Hepatic stellate cell (primary cell): Measurements from ENCODE around the gene NR1I3.
A peak's percentile ranks its signal among the peaks of the same experiment; 100 is the strongest.
"Not testable (repeated sequence)": the region's sequence is repeated elsewhere in the genome, so short reads cannot be mapped to it uniquely, and the experiment has no call there.

ENCODE experiments used
- DNase-seq: peaks from one replicate; pipeline ENCODE4 v3.0.0; 2011; ENCODE audit warnings: low spot score

Gene NR1I3

DNA sequence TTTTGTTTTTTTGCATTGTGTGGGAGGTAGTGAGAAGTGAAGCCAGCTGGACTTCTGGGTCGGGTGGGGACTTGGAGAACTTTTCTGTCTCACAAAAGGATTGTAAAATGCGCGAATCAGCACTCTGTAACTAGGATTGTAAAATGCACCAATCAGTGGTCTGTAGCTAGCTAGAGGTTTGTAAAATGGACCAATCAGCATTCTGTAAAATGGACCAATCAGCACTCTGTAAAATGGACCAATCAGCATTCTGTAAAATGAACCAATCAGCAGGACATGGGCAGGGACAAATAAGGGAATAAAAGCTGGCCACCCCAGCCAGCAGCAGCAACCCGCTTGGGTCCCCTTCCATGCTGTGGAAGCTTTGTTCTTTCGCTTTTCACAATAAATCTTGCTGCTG lies 12.1 kb upstream of the NR1I3 start:
- not testable (repeated sequence) for DNase-seq

DNA sequence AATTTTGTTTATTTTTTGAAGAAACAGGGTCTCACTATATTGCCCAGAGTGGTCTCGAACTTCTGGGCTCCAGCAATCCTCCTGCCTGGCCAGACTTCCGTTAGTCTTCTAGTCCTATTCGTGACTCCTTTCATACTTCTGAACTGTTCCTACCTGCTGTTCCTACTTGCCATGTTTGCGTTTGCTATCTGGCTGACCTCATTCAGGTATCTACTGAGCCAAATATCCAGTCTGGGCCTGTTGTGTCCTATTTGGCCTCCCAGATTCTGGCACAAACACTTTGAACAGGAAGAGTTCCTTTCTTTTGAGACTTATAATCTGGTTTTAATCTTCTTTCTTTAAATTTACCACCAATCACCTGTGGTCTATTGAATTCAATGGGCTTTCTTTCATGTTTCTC lies 6.9 kb upstream of the NR1I3 start:
- no peak for DNase-seq

DNA sequence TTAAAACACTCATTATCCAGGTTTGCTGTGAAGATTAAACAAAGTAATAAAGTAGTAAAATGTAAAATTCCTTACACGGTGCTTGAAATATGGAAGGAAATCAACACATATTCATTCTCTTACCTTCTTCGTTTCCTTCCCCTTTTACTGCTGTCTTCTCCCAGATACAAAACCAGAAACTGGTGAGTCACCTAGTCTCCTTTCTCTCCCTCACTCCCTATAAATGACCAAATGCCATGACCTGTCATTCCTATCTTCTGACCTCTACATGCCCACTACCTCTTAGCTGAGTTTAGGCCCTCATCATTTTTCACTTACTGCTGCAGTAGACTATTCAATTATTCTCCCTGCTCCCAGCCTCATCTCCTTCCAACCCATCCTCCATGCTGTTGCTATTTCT lies 4.3 kb upstream of the NR1I3 start:
- DNase-seq: no peak

DNA sequence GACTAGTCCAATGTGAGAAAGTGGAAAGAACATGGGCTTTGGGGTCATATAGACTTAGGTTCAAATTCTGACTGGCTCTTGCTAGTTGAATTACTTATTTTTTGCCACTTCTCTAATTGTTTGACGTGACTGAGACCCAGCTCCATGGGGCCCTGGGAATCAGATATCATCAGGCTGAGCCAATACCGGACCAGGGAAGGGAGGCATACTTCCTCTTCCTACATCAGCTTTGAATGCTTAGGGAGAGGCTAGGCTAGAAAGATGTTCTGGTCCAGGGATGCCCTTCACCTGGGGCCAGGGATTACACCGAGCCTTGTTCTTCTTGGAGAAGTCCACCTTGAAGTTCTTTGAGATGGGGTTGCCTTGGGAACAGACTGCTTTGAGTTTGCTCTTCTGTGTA lies 3.7 kb upstream of the NR1I3 start:
- DNase-seq: no peak

DNA sequence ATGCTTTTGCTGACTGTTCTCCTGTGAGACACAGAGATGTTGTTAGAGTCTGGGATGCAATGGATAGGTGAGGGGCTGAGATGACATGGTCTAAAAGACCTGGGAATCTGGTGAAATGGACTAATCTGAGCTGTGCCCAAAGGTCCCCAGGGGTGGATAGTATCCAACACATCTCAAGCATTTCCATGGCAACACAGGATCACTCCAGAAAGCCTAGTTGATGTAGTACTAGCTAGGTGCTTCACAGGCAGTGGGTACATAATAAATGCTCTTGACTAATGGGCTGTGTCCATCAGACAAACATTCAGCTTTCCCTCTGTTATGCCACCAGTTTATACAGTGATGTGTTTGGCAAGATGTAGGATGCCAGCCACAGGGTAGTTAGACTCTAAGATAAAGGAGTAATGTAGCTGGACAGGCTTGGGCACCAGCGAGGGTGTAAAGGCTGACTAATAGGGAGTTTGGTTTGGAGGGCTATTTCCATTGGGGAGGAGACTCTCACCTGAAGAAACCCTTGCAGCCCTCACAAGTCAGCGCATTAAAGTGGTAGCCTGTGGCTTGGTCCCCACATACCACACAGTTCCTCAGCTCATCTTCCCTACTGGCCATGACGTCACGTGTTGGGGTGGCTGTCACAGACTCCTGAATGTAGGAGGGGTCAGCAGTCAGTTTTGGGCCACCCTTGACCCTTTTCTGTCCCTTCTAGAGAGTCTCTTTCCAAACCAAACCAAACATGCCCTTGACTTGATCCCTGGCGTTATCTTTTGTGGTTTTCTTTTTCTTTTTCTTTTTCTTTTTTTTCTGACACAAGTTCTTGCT lies 1.8 kb downstream of the NR1I3 start:
- no peak for DNase-seq

DNA sequence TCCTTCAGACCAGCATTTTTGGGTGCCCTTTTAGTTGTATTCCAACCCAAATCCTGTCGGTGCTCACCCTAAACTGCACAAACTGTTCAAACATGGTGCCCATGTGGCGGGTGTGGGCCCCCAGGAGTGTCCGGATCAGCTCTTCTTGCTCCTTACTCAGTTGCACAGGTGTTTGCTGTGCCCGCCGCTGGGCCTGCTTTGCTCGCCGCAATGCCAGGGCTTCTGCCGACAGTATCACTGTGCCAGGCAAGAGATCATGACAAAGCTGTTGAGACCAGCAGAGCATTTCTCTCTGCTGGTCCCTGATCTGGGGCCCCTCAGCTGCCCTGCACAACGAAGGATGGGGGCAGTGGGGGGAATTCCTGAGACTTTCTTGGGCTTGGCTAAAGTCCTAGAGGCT lies 4.9 kb downstream of the NR1I3 start:
- DNase-seq: no peak

DNA sequence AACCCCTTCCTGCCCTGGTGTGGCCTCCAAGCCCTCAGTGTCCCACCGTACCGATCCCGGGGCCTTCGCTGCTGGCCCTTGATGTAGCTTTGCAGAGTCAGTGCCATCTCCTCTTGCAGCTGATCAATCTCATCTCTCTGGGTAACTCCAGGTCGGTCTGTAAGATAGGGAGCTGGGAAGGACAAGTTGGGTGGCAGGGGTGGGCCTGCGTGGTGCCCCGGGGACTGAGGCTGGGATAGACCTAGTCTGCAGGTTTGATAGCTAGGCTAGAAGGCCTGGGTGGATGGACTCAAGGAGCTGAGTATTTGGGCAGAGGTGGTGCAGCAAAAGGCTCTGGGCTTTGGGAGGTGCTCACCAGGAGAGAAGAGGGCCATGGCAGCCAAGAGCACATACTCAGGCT lies 7.2 kb downstream of the NR1I3 start:
- no peak for DNase-seq

DNA sequence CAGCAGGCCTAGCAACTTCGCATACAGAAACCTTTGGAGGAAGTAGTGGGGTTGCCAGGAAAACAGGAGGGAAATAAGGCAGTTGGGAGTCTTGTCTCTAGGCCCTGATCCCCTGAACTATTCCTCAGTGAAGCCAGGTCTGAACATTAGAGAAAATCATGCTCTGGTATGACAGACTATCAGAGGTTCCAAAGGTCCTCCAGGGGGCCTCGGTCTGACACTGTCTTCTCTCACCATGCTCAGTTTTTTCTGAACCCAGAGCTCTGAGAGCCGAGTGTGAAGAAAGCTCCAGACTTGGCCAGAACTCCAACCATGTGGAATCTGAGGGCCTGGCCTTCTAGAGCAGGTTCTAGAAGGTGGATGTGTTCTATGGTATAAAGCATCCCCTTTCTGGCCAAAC lies 8.1 kb downstream of the NR1I3 start:
- no peak for DNase-seq

DNA sequence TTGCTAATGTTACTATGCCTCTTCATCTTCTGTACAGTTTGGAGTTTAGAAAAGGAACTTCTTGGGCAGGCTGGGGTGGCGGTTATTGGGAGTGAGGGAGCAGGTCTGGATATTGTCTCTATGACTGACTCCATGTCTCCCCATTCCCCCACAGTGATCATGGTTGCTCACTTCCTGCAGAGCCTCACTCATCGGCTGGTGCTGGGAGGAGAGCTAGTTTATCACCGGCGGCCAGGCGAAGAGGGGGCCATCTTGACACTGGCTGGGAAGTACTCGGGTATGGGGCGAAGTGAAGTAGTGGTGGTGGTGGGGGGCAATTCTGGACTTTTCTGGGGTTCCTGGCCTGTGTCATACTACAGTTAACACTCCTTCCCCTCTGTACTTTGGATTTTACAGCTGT lies 10.0 kb downstream of the NR1I3 start:
- DNase-seq: no peak

DNA sequence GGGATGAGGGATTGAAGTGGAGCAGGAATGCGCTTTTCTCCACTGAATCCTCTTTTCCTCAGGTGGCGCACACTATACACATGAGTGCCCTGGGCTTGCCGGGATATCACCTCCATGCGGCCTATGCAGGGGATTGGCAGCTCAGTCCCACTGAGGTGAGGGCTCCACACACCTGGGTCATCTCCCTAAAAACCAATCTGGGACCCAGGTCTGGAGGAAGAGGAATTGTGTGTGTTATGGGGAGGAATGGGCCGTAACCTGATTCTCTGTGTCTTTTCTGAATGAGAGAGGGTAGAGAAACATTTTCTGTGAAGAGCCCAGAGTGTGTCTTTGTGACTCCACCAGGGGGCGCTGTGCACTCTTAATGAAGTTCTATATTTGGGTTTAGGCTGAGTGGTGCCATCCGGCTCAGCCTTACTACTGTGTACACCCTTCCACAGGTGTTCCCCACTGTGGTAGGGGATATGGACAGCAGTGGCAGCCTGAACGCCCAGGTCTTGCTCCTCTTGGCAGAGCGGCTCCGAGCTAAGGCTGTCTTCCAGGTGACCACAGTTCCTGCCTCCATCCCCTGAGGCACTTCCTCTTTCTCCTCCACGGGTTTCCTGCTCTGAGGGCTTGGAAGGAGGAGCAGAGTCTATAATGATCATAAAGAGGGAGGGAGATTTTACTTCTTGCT lies 10.7 kb downstream of the NR1I3 start:
- DNase-seq: peak; percentile 68

DNA sequence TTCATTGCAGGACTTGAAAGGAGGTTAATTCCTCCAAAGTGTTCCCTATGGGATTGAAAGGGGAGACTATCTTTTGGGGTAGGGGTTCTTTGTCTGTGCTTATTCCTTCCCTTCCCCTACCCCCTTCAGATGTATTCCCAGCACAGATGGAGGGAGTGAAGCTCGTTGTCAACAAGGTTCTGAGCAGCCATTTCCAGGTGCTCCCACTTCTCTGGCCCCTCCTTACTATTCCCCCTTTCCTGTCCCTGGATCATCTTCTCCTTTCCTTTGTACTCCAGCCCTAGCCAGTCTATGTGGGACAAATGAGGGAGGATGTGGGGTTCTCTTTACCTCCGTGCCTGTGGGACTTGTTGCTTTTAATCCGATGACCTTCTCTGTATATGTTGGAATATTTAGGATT lies 11.2 kb downstream of the NR1I3 start:
- DNase-seq: no peak

DNA sequence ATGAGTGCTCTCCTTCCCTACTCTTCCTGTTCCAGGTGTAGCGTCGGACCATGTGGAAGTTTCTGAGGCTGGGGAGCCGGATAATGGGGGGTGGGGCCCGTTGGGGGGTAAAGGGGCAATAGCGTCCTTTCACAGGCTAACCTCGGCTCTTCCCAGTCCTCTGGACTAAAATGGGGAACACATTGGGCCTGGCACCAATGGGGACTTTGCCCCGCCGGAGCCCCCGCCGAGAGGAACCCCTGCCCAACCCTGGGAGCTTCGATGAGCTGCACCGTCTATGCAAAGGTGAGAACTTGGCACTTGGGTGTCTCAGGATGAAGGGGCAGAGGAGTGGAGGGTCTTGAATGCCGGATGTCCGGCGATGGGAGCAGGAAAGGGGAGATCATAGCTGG lies 11.7 kb downstream of the NR1I3 start:
- no peak for DNase-seq

DNA sequence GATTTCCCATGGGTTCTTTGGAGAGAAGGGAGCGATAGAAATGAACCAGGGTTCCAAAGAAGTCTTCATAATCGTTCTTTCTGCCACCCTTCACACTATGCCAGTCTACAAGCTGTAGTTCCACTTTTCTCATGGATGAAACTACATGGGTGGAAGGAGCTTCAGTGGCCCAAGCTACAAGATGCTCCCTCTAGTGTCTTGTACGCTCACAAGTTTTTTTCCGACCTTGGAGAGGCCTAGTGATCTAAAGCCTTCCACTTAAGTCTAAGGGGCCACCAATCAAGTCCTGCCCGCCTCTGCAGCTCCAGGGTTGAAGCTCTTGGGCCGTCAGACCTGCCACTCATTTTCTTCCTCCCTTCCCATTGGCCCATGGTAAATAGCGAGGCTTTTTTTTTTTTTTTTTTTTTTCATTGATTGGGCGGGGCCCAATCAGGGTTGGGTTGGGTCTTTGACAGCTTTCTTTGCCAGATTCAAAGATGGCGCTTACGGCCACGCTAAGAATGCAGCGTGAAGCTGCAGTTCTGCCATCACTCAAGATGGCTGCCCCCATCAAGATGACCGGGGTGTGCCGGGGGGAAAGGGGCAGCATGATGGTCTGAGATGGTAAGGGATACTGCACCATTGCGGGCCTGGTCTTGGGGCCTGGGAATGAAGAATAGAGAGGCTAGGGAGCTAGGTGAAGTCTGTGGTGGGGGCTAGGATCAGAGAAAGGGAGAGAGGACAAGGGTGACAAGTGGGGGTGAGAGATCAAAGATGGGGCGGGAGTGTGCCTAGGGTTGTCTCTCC lies 12.3 kb downstream of the NR1I3 start, which contains the start of gene TOMM40L:
Gene TOMM40L (plus strand): TSS at position 527 of the 786 bp plus-strand sequence. CDS start 430 bp downstream, outside the sequence.
- peak; percentile 95 for DNase-seq

DNA sequence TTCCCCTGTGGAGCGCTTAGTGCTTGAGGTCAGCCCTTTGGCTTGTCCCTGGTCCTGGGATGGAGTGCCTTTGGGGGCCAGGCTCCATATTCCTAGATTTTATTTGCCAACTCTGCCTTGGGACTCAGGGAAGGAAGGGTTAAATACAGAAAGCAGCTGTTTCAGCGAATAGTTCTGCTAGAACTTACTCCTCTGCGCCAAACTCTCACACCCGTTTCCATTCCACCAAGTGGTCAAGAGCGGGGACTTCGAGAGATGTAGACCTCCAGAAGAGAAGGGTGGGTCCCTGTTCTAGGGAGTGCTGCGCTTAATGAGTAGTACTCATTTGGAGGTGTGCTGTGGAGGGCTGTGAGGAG lies 12.8 kb downstream of the NR1I3 start:
- no peak for DNase-seq

DNA sequence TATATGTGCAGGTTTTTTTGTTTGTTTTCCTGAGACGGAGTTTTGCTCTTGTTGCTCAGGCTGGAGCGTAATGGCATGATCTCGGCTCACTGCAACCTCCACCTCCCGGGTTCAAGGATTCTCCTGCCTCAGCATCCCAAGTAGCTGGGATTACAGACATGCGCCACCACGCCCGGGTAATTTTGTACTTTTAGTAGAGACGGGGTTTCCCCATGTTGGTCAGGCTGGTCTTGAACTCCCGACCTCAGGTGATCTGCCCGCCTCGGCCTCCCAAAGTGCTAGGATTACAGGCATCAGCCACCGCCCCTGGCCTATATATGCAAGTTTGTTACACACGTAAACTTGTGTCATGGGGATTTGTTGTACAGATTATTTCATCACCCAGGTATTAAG lies 13.3 kb downstream of the NR1I3 start:
- DNase-seq: not testable (repeated sequence)

DNA sequence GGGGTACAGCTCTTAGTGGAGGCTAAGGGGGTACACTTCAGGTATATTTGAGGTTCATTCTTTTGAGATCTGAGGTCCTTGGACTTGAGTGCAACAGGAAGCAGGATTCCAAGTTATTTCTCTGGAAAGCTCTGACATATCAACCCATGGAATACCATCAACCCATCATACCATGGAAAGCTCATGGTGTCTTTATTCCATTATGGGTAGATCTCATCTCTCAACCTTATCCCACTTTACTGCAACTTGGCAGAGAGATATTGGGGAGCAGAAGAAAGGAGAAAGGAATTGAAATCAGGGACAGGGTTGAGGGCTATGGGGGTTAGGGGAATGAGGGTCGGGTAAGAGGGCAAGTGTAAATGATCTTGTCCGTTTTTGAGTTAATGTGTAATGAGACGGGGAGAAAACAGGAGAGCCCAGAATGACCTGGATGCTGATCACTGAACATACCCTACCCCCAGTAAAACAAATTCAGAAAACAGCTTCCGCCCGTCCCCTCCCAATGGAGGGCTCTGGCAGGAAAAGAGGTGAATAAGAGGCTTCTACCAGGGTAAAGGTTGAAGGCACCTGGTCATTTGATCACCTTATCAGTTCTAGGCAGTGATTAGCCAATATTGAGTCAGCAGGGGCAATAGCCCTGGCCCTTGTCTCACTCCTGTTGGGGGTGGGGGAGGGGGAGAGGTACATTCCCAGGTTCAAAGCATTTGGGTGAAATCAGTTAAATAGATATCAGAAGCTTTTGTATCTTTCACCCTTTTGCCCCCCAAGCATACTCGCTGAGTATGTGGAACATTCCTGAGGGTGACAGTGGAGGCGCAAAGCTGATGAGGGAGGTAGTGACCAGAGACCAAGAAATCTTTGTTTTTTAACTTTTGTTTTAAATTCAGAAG lies 14.0 kb downstream of the NR1I3 start:
- no peak for DNase-seq

DNA sequence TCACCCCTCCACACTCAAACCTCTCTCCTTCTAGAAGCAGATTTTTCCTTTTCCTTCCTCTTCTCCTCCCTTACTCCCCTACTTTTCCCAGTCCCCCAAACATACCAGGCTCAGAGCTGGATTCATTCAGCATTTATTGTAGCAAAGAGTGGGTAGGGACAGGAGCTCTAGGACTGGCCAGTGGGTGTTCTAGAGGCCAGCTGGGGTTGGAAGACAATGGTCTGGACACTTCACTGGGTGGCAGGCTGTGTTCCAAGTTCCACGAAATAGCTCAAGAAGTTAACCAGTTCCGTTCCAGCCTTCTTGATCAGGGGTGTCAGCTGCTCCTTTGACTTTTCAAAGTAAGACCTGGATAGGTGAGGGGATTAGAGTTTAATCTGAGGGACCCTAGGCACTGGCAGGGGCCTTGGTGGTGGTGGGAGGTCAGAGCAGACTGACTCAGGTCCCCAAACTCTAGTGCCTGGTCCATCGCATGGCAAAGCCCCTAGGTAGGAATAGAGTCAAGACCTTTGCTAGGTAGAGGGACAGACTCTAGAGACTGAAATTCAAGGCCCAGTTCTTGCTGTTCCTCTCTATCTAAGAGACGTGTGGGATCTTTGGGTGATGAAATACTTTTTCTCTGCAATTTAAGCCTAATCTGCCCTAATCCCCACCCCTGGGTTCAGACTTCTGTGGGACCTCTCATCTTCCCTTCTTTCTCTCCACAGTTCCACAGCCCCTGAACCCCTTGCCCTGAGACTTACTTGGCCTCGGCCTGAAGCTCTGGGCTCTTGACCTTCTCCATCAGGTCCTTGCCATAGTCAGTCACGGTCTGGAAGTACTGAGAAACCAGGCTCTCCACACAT lies 15.6 kb downstream of the NR1I3 start:
- no peak for DNase-seq

DNA sequence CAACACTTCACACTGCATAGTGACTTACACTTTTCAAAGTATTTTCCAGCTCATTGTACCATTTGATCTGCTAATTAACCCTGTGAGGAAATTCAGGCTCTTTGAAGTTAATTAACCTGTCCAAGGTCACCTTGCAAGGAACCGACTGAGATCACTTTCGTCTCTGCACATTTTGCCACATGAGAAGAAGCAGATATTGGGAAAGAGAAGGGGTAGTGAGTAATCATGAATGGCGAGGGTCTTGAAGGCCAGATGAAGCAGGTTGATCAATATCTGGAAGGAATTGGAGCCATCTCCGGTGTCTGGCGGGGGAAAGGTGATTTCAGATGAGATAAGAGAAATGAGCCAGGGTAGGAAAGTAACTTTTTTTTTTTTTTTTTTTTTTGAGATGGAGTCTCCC lies 18.0 kb downstream of the NR1I3 start:
- DNase-seq: no peak

DNA sequence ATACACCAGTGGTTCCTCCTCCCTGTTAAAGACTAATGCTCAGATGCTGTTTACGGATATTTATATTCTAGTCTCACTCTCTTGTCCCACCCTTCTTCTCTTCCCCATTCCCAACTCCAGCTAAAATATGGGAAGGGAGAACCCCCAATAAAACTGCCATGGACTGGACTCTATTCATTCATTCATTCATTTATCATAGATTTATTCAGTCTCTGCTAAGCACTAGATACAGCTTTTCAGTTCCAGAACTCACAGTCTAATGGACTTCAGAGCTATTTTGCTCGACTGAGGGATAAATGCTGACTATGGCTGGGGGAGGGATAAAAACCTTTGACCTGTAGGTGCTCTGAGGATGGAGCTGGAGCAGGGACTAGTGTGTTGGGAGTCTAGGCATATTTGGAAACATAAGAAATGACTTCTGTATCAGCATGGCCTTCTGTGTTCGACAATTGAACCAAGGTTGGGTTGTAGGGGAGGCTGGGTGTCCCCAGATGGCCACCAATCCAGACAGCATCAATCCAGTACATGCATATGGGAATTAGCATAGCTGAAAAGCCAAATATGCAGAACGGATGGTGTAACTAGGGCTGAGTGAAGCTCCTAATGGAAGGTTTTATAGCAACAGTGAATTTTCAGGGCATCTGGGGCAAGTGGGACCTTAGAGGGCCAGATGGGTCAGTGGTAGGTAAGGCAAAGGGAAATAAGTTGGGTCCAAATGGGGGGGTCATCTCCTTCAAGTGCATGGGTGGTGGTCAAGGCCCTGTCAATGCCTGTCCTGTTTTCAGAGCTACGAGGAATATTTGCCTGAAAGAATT lies 18.7 kb downstream of the NR1I3 start:
- no peak for DNase-seq
